ENCODE results near the gene MRPL48. TPM values are rescaled to one million over a fixed set of nuclear protein-coding genes. Genes with fewer than 3 reads are reported as not detected.
A peak's percentile ranks its signal among the peaks of the same experiment; 100 is the strongest.
"Not testable (repeated sequence)": the region's sequence is repeated elsewhere in the genome, so short reads cannot be mapped to it uniquely, and the experiment has no call there.

The MRPL48 gene
- polyA plus RNA-seq, 2 donors, result 26.2 to 31.3 TPM

DNA sequence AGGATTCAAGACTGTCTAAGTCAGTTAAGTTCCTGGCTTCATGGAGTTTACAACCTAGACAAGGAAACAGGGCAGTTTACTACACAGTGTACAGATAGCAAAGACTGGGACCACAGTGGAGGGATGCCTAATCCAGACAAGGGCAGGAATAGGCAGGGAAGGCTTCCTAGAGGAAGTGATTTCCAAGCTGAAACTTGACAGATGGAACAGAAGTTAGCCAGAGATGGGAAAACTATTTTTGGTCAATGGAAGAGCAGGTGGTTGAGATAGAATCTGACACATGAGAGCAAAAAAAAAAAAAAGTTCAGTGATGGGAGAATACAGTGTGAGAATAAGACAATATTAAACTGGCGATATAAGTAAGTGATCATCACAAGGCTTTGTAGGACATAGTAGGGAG is 87.7 kb downstream of the MRPL48 start:
- Histone ChIP-seq H3K4me3 (ENCODE audit: low read depth in 1 of 2, low read length in 2 of 2) (peak overlapping the region in 1 of 2 donors; percentile 61), H3K27me3 (ENCODE audit: control insufficient read depth in 1 of 2, insufficient read depth in 2 of 2, low read length in 2 of 2) (no peaks in the 10 kb centered on the region), H3K36me3 (ENCODE audit: control insufficient read depth in 2 of 2, insufficient read depth in 2 of 2, low read length in 1 of 2) (peaks cover 6% of the 10 kb centered on the region in 2 donors), H3K9me3 (ENCODE audit: control insufficient read depth in 2 of 2, insufficient read depth in 1 of 2, low read depth in 1 of 2, low read length in 1 of 2) (no peaks in the 10 kb centered on the region), H3K27ac (ENCODE audit: low read depth in 2 of 2, low read length in 1 of 2) (no peak overlapping the region), H3K4me1 (ENCODE audit: control insufficient read depth in 2 of 2, insufficient read depth in 2 of 2, low read length in 1 of 2) (peaks cover 2% of the 10 kb centered on the region in 2 donors)
- WGBS, 2 donors, result 83 to 87% methylated on average over 1 of the region's 1 CpG

DNA sequence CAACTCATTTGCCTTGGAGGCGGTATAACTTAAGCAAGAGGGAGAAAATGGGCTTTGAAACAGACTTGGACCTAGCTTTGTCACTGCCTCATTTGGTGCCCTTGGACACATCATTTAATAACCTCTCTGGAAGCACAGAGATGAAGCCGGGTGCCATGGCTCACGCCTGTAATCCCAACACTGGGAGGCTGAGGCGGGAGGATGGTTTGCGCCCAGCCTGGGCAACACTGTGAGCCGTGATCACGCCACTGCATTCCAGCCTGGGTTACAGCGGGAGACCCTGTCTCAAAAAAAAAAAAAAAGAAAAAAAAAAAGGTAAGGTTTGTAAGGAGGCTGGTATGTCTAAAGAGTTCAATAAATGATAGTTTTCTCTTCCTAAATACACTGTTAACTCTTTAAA is 88.2 kb downstream of the MRPL48 start:
- Histone ChIP-seq H3K9me3 (ENCODE audit: control insufficient read depth in 2 of 2, insufficient read depth in 1 of 2, low read depth in 1 of 2, low read length in 1 of 2) (no peaks in the 10 kb centered on the region), H3K4me1 (ENCODE audit: control insufficient read depth in 2 of 2, insufficient read depth in 2 of 2, low read length in 1 of 2) (peaks cover 2% of the 10 kb centered on the region in 2 donors), H3K27me3 (ENCODE audit: control insufficient read depth in 1 of 2, insufficient read depth in 2 of 2, low read length in 2 of 2) (no peaks in the 10 kb centered on the region), H3K4me3 (ENCODE audit: low read depth in 1 of 2, low read length in 2 of 2) (peak overlapping the region in 1 of 2 donors; percentile 61), H3K36me3 (ENCODE audit: control insufficient read depth in 2 of 2, insufficient read depth in 2 of 2, low read length in 1 of 2) (peaks cover 6% of the 10 kb centered on the region in 2 donors), H3K27ac (ENCODE audit: low read depth in 2 of 2, low read length in 1 of 2) (peak overlapping the region in 1 of 2 donors; percentile 33)
- WGBS, 2 donors, result 18 to 30% methylated on average over 8 of the region's 8 CpGs

- H3K27me3 ChIP-seq (ENCODE audit: control insufficient read depth in 1 of 2, insufficient read depth in 2 of 2, low read length in 2 of 2), result no peaks in the 10 kb centered on the region
- H3K27ac ChIP-seq (ENCODE audit: low read depth in 2 of 2, low read length in 1 of 2), result peak within 1 kb of the TSS; percentile 81 to 85
- no peaks in the 10 kb centered on the region for H3K9me3 ChIP-seq (ENCODE audit: control insufficient read depth in 2 of 2, insufficient read depth in 1 of 2, low read depth in 1 of 2, low read length in 1 of 2)
- H3K4me3 ChIP-seq (ENCODE audit: low read depth in 1 of 2, low read length in 2 of 2), result peak within 1 kb of the TSS; percentile 61 to 83
- WGBS, 2 donors, result 0% methylated on average over 57 of the region's 57 CpGs
- peaks cover 2% of the 10 kb centered on the region in 2 donors for H3K4me1 ChIP-seq (ENCODE audit: control insufficient read depth in 2 of 2, insufficient read depth in 2 of 2, low read length in 1 of 2)
- H3K36me3 ChIP-seq (ENCODE audit: control insufficient read depth in 2 of 2, insufficient read depth in 2 of 2, low read length in 1 of 2), result peaks cover 6% of the 10 kb centered on the region in 2 donors
These were observed 89.0 kb downstream of the MRPL48 start, which contains the start of the genes COA4 and PAAF1 for GRCh38 chr11:73876424-73877310. COA4 (minus strand) TSS chr11:73876846; CDS start chr11:73873378, 3,468 bp downstream. PAAF1 (plus strand) TSS chr11:73876999; CDS start chr11:73877022, 23 bp downstream.

DNA sequence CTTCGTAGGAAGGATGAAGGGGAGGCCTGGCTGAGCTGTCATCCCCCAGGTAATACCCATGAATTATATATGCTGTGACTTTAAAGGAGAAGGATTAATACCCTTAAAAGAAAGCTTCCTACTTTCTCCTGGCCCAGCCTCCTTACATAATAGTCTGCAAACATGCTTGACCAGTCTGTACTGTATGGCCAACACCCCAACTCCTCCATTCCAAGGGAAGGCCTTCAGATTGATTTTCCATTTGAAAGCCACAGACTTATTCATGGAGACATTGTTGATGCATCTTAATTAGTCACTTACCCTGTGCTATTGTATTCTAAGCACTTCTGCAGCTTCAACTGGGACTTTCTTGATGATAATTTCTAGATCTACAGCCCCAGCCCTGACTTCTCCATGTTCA is 91.1 kb downstream of the MRPL48 start:
- Histone ChIP-seq H3K36me3 (ENCODE audit: control insufficient read depth in 2 of 2, insufficient read depth in 2 of 2, low read length in 1 of 2) (no peaks in the 10 kb centered on the region), H3K27ac (ENCODE audit: low read depth in 2 of 2, low read length in 1 of 2) (peak overlapping the region; percentile 15 to 26), H3K27me3 (ENCODE audit: control insufficient read depth in 1 of 2, insufficient read depth in 2 of 2, low read length in 2 of 2) (no peaks in the 10 kb centered on the region), H3K4me3 (ENCODE audit: low read depth in 1 of 2, low read length in 2 of 2) (no peak overlapping the region), H3K9me3 (ENCODE audit: control insufficient read depth in 2 of 2, insufficient read depth in 1 of 2, low read depth in 1 of 2, low read length in 1 of 2) (no peaks in the 10 kb centered on the region), H3K4me1 (ENCODE audit: control insufficient read depth in 2 of 2, insufficient read depth in 2 of 2, low read length in 1 of 2) (peaks cover 0 to 2% of the 10 kb centered on the region in 2 donors)
- 56 to 63% methylated on average over 1 of the region's 1 CpG for WGBS, 2 donors

GRCh38 chr11:73880449-73880848 is 92.8 kb downstream of the MRPL48 start:
- not testable (repeated sequence) for H3K27ac ChIP-seq (ENCODE audit: low read depth in 2 of 2, low read length in 1 of 2); H3K4me1 ChIP-seq (ENCODE audit: control insufficient read depth in 2 of 2, insufficient read depth in 2 of 2, low read length in 1 of 2); H3K9me3 ChIP-seq (ENCODE audit: control insufficient read depth in 2 of 2, insufficient read depth in 1 of 2, low read depth in 1 of 2, low read length in 1 of 2); H3K4me3 ChIP-seq (ENCODE audit: low read depth in 1 of 2, low read length in 2 of 2); H3K36me3 ChIP-seq (ENCODE audit: control insufficient read depth in 2 of 2, insufficient read depth in 2 of 2, low read length in 1 of 2); H3K27me3 ChIP-seq (ENCODE audit: control insufficient read depth in 1 of 2, insufficient read depth in 2 of 2, low read length in 2 of 2)
- WGBS, 2 donors, result 84 to 90% methylated on average over 10 of the region's 10 CpGs

DNA sequence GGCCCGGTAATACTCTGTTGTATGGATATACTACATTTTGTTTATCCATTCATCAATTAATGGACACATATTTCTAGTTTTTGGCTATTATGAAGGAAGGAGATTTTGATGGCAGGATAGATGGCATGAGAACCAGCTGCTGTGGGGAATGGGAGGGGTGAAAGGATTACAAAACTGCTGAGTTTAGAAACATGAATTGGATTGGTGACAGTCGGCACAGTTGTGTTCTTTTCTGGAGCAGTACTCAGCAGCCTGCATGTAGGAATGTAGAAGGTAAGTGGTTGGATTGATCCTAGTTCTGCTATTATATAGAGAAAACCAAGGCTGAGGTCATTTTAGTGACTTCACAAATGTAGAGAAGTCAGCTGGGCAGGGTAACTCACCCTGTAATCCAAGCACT is 96.2 kb downstream of the MRPL48 start:
- Histone ChIP-seq H3K9me3 (ENCODE audit: control insufficient read depth in 2 of 2, insufficient read depth in 1 of 2, low read depth in 1 of 2, low read length in 1 of 2) (no peaks in the 10 kb centered on the region), H3K36me3 (ENCODE audit: control insufficient read depth in 2 of 2, insufficient read depth in 2 of 2, low read length in 1 of 2) (no peaks in the 10 kb centered on the region), H3K4me3 (ENCODE audit: low read depth in 1 of 2, low read length in 2 of 2) (no peak overlapping the region), H3K4me1 (ENCODE audit: control insufficient read depth in 2 of 2, insufficient read depth in 2 of 2, low read length in 1 of 2) (no peaks in the 10 kb centered on the region), H3K27ac (ENCODE audit: low read depth in 2 of 2, low read length in 1 of 2) (no peak overlapping the region), H3K27me3 (ENCODE audit: control insufficient read depth in 1 of 2, insufficient read depth in 2 of 2, low read length in 2 of 2) (no peaks in the 10 kb centered on the region)
- WGBS, 2 donors, result 85 to 95% methylated on average over 2 of the region's 2 CpGs

GRCh38 chr11:73888244-73888643 is 100.6 kb downstream of the MRPL48 start:
- 93% methylated on average over 3 of the region's 3 CpGs for WGBS, 2 donors
- H3K27me3 ChIP-seq (ENCODE audit: control insufficient read depth in 1 of 2, insufficient read depth in 2 of 2, low read length in 2 of 2), result no peaks in the 10 kb centered on the region
- H3K9me3 ChIP-seq (ENCODE audit: control insufficient read depth in 2 of 2, insufficient read depth in 1 of 2, low read depth in 1 of 2, low read length in 1 of 2), result no peaks in the 10 kb centered on the region
- H3K4me3 ChIP-seq (ENCODE audit: low read depth in 1 of 2, low read length in 2 of 2), result no peak overlapping the region
- no peaks in the 10 kb centered on the region for H3K36me3 ChIP-seq (ENCODE audit: control insufficient read depth in 2 of 2, insufficient read depth in 2 of 2, low read length in 1 of 2)
- H3K27ac ChIP-seq (ENCODE audit: low read depth in 2 of 2, low read length in 1 of 2), result no peak overlapping the region
- H3K4me1 ChIP-seq (ENCODE audit: control insufficient read depth in 2 of 2, insufficient read depth in 2 of 2, low read length in 1 of 2), result no peaks in the 10 kb centered on the region

DNA sequence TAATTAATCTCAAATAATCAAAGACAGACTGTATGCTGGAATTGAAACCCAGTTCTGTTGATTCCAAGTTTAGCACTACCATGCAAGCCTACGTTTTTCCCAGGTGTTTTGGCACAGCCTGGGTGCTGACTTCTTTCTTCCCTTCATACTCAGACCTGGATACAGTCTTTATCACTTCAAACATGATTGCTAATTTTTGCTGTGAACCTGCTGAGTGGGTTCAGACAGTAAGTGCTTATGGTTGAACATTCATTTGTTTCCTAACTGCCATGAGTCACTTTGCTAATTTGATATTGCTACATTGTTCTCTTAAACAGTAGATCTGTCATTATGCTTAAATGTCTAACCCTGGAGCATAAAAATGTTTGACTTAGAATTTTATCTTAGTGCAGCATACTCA is 101.3 kb downstream of the MRPL48 start:
- WGBS, 2 donors, result 24 to 36% methylated on average over 1 of the region's 1 CpG
- Histone ChIP-seq H3K27ac (ENCODE audit: low read depth in 2 of 2, low read length in 1 of 2) (no peak overlapping the region), H3K9me3 (ENCODE audit: control insufficient read depth in 2 of 2, insufficient read depth in 1 of 2, low read depth in 1 of 2, low read length in 1 of 2) (no peaks in the 10 kb centered on the region), H3K4me3 (ENCODE audit: low read depth in 1 of 2, low read length in 2 of 2) (no peak overlapping the region), H3K4me1 (ENCODE audit: control insufficient read depth in 2 of 2, insufficient read depth in 2 of 2, low read length in 1 of 2) (no peaks in the 10 kb centered on the region), H3K36me3 (ENCODE audit: control insufficient read depth in 2 of 2, insufficient read depth in 2 of 2, low read length in 1 of 2) (no peaks in the 10 kb centered on the region), H3K27me3 (ENCODE audit: control insufficient read depth in 1 of 2, insufficient read depth in 2 of 2, low read length in 2 of 2) (no peaks in the 10 kb centered on the region)

GRCh38 chr11:73889536-73889935 is 101.9 kb downstream of the MRPL48 start:
- Histone ChIP-seq H3K9me3 (ENCODE audit: control insufficient read depth in 2 of 2, insufficient read depth in 1 of 2, low read depth in 1 of 2, low read length in 1 of 2) (no peaks in the 10 kb centered on the region), H3K36me3 (ENCODE audit: control insufficient read depth in 2 of 2, insufficient read depth in 2 of 2, low read length in 1 of 2) (no peaks in the 10 kb centered on the region), H3K27ac (ENCODE audit: low read depth in 2 of 2, low read length in 1 of 2) (no peak overlapping the region), H3K27me3 (ENCODE audit: control insufficient read depth in 1 of 2, insufficient read depth in 2 of 2, low read length in 2 of 2) (no peaks in the 10 kb centered on the region), H3K4me1 (ENCODE audit: control insufficient read depth in 2 of 2, insufficient read depth in 2 of 2, low read length in 1 of 2) (no peaks in the 10 kb centered on the region), H3K4me3 (ENCODE audit: low read depth in 1 of 2, low read length in 2 of 2) (no peak overlapping the region)
- 90 to 92% methylated on average over 1 of the region's 1 CpG for WGBS, 2 donors

- H3K36me3 ChIP-seq (ENCODE audit: control insufficient read depth in 2 of 2, insufficient read depth in 2 of 2, low read length in 1 of 2), result no peaks in the 10 kb centered on the region
- H3K27me3 ChIP-seq (ENCODE audit: control insufficient read depth in 1 of 2, insufficient read depth in 2 of 2, low read length in 2 of 2), result no peaks in the 10 kb centered on the region
- H3K4me1 ChIP-seq (ENCODE audit: control insufficient read depth in 2 of 2, insufficient read depth in 2 of 2, low read length in 1 of 2), result no peaks in the 10 kb centered on the region
- 97 to 98% methylated on average over 3 of the region's 3 CpGs for whole genome bisulfite sequencing, 2 donors
- H3K27ac ChIP-seq (ENCODE audit: low read depth in 2 of 2, low read length in 1 of 2), result no peak overlapping the region
- H3K4me3 ChIP-seq (ENCODE audit: low read depth in 1 of 2, low read length in 2 of 2), result no peak overlapping the region
- no peaks in the 10 kb centered on the region for H3K9me3 ChIP-seq (ENCODE audit: control insufficient read depth in 2 of 2, insufficient read depth in 1 of 2, low read depth in 1 of 2, low read length in 1 of 2)
These were observed 105.4 kb downstream of the MRPL48 start for GRCh38 chr11:73893041-73893440.

All from esophagus (tissue), 2 donors.